Neural cell (in vitro differentiated cells): ENCODE data around the gene PGBD2.

ENCODE experiments used
- EP300 ChIP-seq: fragments of 450-650 bp; conservative IDR thresholded peaks from 2 replicates; pipeline ENCODE4 v1.6.1; 2014; ENCODE audit warnings: antibody characterized with exemption, mild to moderate bottlenecking, moderate library complexity; ENCODE audit not compliant: poor library complexity, severe bottlenecking
- EZH2 ChIP-seq: fragments of 200-600, 300-800 bp; shearing (Covaris generic), sonication (generic); IDR thresholded peaks from 2 replicates; pipeline ENCODE4 v1.6.1; 2014; ENCODE audit warnings: antibody characterized with exemption, low read length, borderline replicate concordance, mild to moderate bottlenecking; ENCODE audit not compliant: insufficient read depth, poor library complexity, severe bottlenecking
- MXI1 ChIP-seq: fragments of 450-650 bp; conservative IDR thresholded peaks from 2 replicates; pipeline ENCODE4 v1.6.1; 2014; ENCODE audit warnings: antibody characterized with exemption, mild to moderate bottlenecking; ENCODE audit not compliant: poor library complexity, severe bottlenecking
- POLR2AphosphoS5 ChIP-seq: IDR thresholded peaks from 2 replicates; pipeline ENCODE4 v1.6.1; 2012
- RAD21 ChIP-seq: fragments of 450-650 bp; conservative IDR thresholded peaks from 2 replicates; pipeline ENCODE4 v1.6.1; 2014; ENCODE audit warnings: antibody characterized with exemption, mild to moderate bottlenecking, moderate library complexity
- REST ChIP-seq: IDR thresholded peaks from 2 replicates; pipeline ENCODE4 v1.6.1; 2012; ENCODE audit warnings: borderline replicate concordance
- SMC3 ChIP-seq: fragments of 450-650 bp; conservative IDR thresholded peaks from 2 replicates; pipeline ENCODE4 v1.6.1; 2014; ENCODE audit warnings: antibody characterized with exemption, mild to moderate bottlenecking, moderate library complexity; ENCODE audit not compliant: poor library complexity
- TAF1 ChIP-seq: IDR thresholded peaks from 2 replicates; pipeline ENCODE4 v1.6.1; 2012; ENCODE audit warnings: low read depth
- TF ChIP-seq, protein P1 (sequence below): fragments of 450-650 bp; IDR thresholded peaks from 2 replicates; pipeline ENCODE4 v1.5.1; 2014; ENCODE audit warnings: antibody characterized with exemption, mild to moderate bottlenecking, moderate library complexity; ENCODE audit not compliant: poor library complexity, severe bottlenecking

DNA sequence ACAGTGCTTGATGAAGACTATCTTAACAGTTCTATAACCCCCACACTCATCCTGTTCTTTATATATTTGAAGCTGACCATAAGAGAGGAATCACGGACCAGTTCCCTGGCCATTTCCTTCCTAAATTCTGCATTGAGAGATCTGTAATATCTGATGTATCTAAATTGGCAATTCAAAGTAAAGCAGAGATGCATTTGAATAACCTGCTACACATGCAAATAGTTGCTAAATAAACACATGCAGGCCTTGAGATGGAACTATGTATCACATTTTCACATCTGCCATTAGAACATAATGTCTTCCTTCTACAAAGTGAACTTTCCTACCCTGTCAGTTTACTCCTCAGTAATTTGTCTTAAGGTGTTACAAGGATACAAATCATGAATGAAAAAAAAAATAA is 20.4 kb upstream of the PGBD2 start:
- TF ChIP-seq SMC3, result no peak
- TF ChIP-seq, protein P1, sequence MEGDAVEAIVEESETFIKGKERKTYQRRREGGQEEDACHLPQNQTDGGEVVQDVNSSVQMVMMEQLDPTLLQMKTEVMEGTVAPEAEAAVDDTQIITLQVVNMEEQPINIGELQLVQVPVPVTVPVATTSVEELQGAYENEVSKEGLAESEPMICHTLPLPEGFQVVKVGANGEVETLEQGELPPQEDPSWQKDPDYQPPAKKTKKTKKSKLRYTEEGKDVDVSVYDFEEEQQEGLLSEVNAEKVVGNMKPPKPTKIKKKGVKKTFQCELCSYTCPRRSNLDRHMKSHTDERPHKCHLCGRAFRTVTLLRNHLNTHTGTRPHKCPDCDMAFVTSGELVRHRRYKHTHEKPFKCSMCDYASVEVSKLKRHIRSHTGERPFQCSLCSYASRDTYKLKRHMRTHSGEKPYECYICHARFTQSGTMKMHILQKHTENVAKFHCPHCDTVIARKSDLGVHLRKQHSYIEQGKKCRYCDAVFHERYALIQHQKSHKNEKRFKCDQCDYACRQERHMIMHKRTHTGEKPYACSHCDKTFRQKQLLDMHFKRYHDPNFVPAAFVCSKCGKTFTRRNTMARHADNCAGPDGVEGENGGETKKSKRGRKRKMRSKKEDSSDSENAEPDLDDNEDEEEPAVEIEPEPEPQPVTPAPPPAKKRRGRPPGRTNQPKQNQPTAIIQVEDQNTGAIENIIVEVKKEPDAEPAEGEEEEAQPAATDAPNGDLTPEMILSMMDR, result no peak
- TF ChIP-seq EZH2, result no peak
- TF ChIP-seq RAD21, result no peak
- TF ChIP-seq REST, result no peak
- no peak for TF ChIP-seq POLR2AphosphoS5
- no peak for TF ChIP-seq TAF1
- no peak for TF ChIP-seq EP300
- TF ChIP-seq MXI1, result no peak
